Subcutaneous abdominal adipose tissue (tissue), 5 donors: ENCODE measurements around the gene ZNF716.
"Not testable (repeated sequence)": the region's sequence is repeated elsewhere in the genome, so short reads cannot be mapped to it uniquely, and the experiment has no call there.

Source experiments
- H3K27ac ChIP-seq: one replicate; pipeline ENCODE4 v1.7.0; 2013; ENCODE audit warnings: low read depth, mild to moderate bottlenecking, inconsistent platforms, low read length, moderate library complexity
- H3K27me3 ChIP-seq, 5 donors: one replicate each; pipeline ENCODE4 v1.7.0; 2013; ENCODE audit warnings: low read length in 5 of 5, inconsistent platforms in 1 of 5; ENCODE audit not compliant: control insufficient read depth in 5 of 5, insufficient read depth in 4 of 5
- H3K36me3 ChIP-seq, 5 donors: one replicate each; pipeline ENCODE4 v1.7.0; 2013; ENCODE audit warnings: low read length in 5 of 5; ENCODE audit not compliant: control insufficient read depth in 5 of 5, insufficient read depth in 5 of 5
- H3K4me1 ChIP-seq, 5 donors: one replicate each; pipeline ENCODE4 v1.7.0; 2013; ENCODE audit warnings: low read length in 5 of 5, mild to moderate bottlenecking in 3 of 5, moderate library complexity in 1 of 5; ENCODE audit not compliant: control insufficient read depth in 5 of 5, insufficient read depth in 5 of 5
- H3K4me3 ChIP-seq, 5 donors: one replicate each; pipeline ENCODE4 v1.7.0; 2013; ENCODE audit warnings: low read length in 5 of 5, low read depth in 1 of 5
- H3K9ac ChIP-seq, 5 donors: one replicate each; pipeline ENCODE4 v1.7.0; 2013; ENCODE audit warnings: low read length in 5 of 5, mild to moderate bottlenecking in 4 of 5, moderate library complexity in 3 of 5
- H3K9me3 ChIP-seq, 5 donors: one replicate each; pipeline ENCODE4 v1.7.0; 2013; ENCODE audit warnings: low read length in 5 of 5; ENCODE audit not compliant: control insufficient read depth in 5 of 5
- donor health status: healthy.
- donor health status: healthy.
- donor health status: healthy.
- donor health status: healthy.
- donor health status: healthy.

ZNF716 gene

GRCh38 chr7:57425239-57425944 lies 24.6 kb upstream of the ZNF716 start:
- H3K4me1 ChIP-seq, result no peaks in the 10 kb centered on the region

GRCh38 chr7:57425969-57426628 lies 23.9 kb upstream of the ZNF716 start:
- Histone ChIP-seq H3K4me3 (no peak overlapping the region), H3K4me1 (no peaks in the 10 kb centered on the region), H3K9me3 (peaks cover 0 to 9% (median 2%) of the 10 kb centered on the region in 5 donors), H3K27ac (no peak overlapping the region), H3K27me3 (peaks cover 0 to 4% (median 0%) of the 10 kb centered on the region in 5 donors), H3K36me3 (no peaks in the 10 kb centered on the region), H3K9ac (no peak overlapping the region)

More at GRCh38 chr7:57425239-57425944, 24.6 kb upstream of the ZNF716 start:
- no peak overlapping the region for H3K4me3 ChIP-seq
- peaks cover 0 to 4% (median 0%) of the 10 kb centered on the region in 5 donors for H3K27me3 ChIP-seq
- no peak overlapping the region for H3K9ac ChIP-seq
- H3K36me3 ChIP-seq, result no peaks in the 10 kb centered on the region
- H3K9me3 ChIP-seq, result peaks cover 0 to 9% (median 2%) of the 10 kb centered on the region in 5 donors
- no peak overlapping the region for H3K27ac ChIP-seq

GRCh38 chr7:57426629-57427003 lies 23.4 kb upstream of the ZNF716 start:
- peaks cover 0 to 9% (median 2%) of the 10 kb centered on the region in 5 donors for H3K9me3 ChIP-seq

GRCh38 chr7:57427146-57427545 lies 22.8 kb upstream of the ZNF716 start:
- H3K9ac ChIP-seq, result no peak overlapping the region
- peaks cover 0 to 9% (median 2%) of the 10 kb centered on the region in 5 donors for H3K9me3 ChIP-seq
- H3K4me1 ChIP-seq, result no peaks in the 10 kb centered on the region

More at GRCh38 chr7:57426629-57427003, 23.4 kb upstream of the ZNF716 start:
- Histone ChIP-seq H3K9ac (no peak overlapping the region), H3K36me3 (no peaks in the 10 kb centered on the region), H3K4me3 (no peak overlapping the region), H3K27me3 (peaks cover 0 to 4% (median 0%) of the 10 kb centered on the region in 5 donors), H3K27ac (no peak overlapping the region), H3K4me1 (no peaks in the 10 kb centered on the region)

GRCh38 chr7:57427594-57427993 lies 22.4 kb upstream of the ZNF716 start:
- Histone ChIP-seq H3K4me3 (no peak overlapping the region), H3K9me3 (peaks cover 0 to 9% (median 2%) of the 10 kb centered on the region in 5 donors), H3K36me3 (no peaks in the 10 kb centered on the region), H3K4me1 (no peaks in the 10 kb centered on the region), H3K27ac (no peak overlapping the region), H3K9ac (no peak overlapping the region), H3K27me3 (peaks cover 0 to 4% (median 0%) of the 10 kb centered on the region in 5 donors)

More at GRCh38 chr7:57427146-57427545, 22.8 kb upstream of the ZNF716 start:
- Histone ChIP-seq H3K27me3 (peaks cover 0 to 4% (median 0%) of the 10 kb centered on the region in 5 donors), H3K27ac (no peak overlapping the region), H3K36me3 (no peaks in the 10 kb centered on the region), H3K4me3 (no peak overlapping the region)

- peaks cover 0 to 3% (median 2%) of the 10 kb centered on the region in 5 donors for H3K9me3 ChIP-seq
- H3K4me1 ChIP-seq, result no peaks in the 10 kb centered on the region
- no peaks in the 10 kb centered on the region for H3K36me3 ChIP-seq
- H3K9ac ChIP-seq, result no peak overlapping the region
- H3K27ac ChIP-seq, result no peak overlapping the region
- no peak overlapping the region for H3K4me3 ChIP-seq
- no peaks in the 10 kb centered on the region for H3K27me3 ChIP-seq
Observed at GRCh38 chr7:57432583-57432982, 17.4 kb upstream of the ZNF716 start.

- H3K36me3 ChIP-seq, result no peaks in the 10 kb centered on the region
- peaks cover 0 to 42% (median 21%) of the 10 kb centered on the region in 5 donors for H3K9me3 ChIP-seq
- H3K27me3 ChIP-seq, result no peaks in the 10 kb centered on the region
- no peak overlapping the region for H3K9ac ChIP-seq
- H3K4me1 ChIP-seq, result no peaks in the 10 kb centered on the region
- H3K27ac ChIP-seq, result no peak overlapping the region
- no peak overlapping the region for H3K4me3 ChIP-seq
Observed at GRCh38 chr7:57437581-57437980, 12.4 kb upstream of the ZNF716 start.

GRCh38 chr7:57438244-57438643 lies 11.7 kb upstream of the ZNF716 start:
- no peaks in the 10 kb centered on the region for H3K4me1 ChIP-seq
- H3K9ac ChIP-seq, result no peak overlapping the region
- no peaks in the 10 kb centered on the region for H3K36me3 ChIP-seq
- H3K27ac ChIP-seq, result no peak overlapping the region
- peaks cover 0 to 48% (median 24%) of the 10 kb centered on the region in 5 donors for H3K9me3 ChIP-seq
- no peaks in the 10 kb centered on the region for H3K27me3 ChIP-seq
- H3K4me3 ChIP-seq, result no peak overlapping the region

GRCh38 chr7:57443567-57443966 lies 6.4 kb upstream of the ZNF716 start:
- Histone ChIP-seq H3K4me3 (no peak overlapping the region), H3K9me3 (peaks cover 0 to 46% (median 13%) of the 10 kb centered on the region in 5 donors), H3K27me3 (no peaks in the 10 kb centered on the region), H3K36me3 (no peaks in the 10 kb centered on the region), H3K4me1 (no peaks in the 10 kb centered on the region), H3K27ac (no peak overlapping the region), H3K9ac (no peak overlapping the region)

- Histone ChIP-seq H3K9me3 (peaks cover 9 to 69% (median 55%) of the 10 kb centered on the region in 5 donors), H3K4me3 (peak overlapping the region in 2 of 5 donors; percentile 7 to 19)
- not testable (repeated sequence) for H3K27me3 ChIP-seq, H3K4me1 ChIP-seq, H3K27ac ChIP-seq, H3K36me3 ChIP-seq, H3K9ac ChIP-seq
Observed at GRCh38 chr7:57469186-57469828, 19.3 kb downstream of the ZNF716 start.
